ENCODE results near the gene RAD1.

The RAD1 gene

GRCh38 chr5:34867660-34868059 lies 47.6 kb downstream of the RAD1 start:
- DNase-seq (ENCODE audit: extremely low read depth in 1 of 2, low read depth in 1 of 2) = no peak

GRCh38 chr5:34866989-34867471 lies 48.3 kb downstream of the RAD1 start:
- no peak for DNase-seq (ENCODE audit: extremely low read depth in 1 of 2, low read depth in 1 of 2)

- no peak for DNase-seq (ENCODE audit: extremely low read depth in 1 of 2, low read depth in 1 of 2)
Observed at GRCh38 chr5:34865091-34865490, 50.2 kb downstream of the RAD1 start.

- DNase-seq (ENCODE audit: extremely low read depth in 1 of 2, low read depth in 1 of 2) = no peak
Observed at GRCh38 chr5:34863946-34864345, 51.4 kb downstream of the RAD1 start.

GRCh38 chr5:34859253-34859652 lies 56.1 kb downstream of the RAD1 start:
- DNase-seq (ENCODE audit: extremely low read depth in 1 of 2, low read depth in 1 of 2) = no peak

GRCh38 chr5:34858790-34859189 lies 56.5 kb downstream of the RAD1 start:
- DNase-seq (ENCODE audit: extremely low read depth in 1 of 2, low read depth in 1 of 2) = no peak

GRCh38 chr5:34857894-34858293 lies 57.4 kb downstream of the RAD1 start:
- no peak for DNase-seq (ENCODE audit: extremely low read depth in 1 of 2, low read depth in 1 of 2)

GRCh38 chr5:34857161-34857560 lies 58.1 kb downstream of the RAD1 start:
- no peak for DNase-seq (ENCODE audit: extremely low read depth in 1 of 2, low read depth in 1 of 2)

All from activated CD8-positive, alpha-beta memory T cell treated with anti-CD3 and anti-CD28 coated beads for 1 hour (primary cell).